ENCODE results near the gene CAMSAP1.

The CAMSAP1 gene

DNA sequence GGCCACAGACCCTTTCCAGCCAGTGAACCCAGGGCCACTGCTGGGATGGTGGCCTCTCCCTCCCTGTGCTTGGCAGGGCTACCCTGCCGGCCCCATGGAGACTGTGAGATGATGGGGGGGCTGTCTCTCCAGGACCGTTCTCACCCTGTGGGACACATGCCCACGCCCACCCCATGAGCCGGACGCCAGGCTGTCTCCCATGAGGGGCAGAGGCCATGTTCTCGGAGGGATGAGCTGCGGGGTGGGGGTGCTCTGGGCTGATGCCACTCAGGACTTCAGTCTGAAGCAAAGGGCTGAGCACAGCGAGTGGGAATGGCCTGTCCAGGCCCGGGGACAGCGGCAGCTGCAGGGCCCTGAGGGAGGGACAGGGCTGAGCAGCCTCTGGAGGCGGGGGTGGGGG, 116.5 kb downstream of the CAMSAP1 start:
- DNase-seq (ENCODE audit: low spot score): no peak

DNA sequence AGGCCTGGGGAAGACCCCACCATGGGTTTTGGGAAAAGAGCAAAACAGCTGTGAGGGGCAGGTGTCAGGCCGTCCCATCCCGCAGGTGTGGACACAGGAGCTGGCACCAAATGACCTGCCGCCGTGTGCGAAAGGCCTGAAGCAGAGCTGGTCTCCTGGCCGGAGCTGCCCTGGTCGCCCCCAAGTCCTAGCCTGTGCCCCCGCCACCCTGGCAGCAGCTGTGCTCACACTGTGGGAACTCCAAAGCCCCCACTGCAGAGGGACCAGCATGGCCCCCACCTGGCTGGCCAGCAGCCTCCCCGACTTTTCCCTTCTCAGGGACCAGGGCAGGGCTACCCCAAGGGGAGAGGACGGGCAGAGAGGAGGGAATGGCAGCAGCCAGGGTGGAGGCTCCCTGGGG, 117.0 kb downstream of the CAMSAP1 start:
- DNase-seq (ENCODE audit: low spot score): no peak

DNA sequence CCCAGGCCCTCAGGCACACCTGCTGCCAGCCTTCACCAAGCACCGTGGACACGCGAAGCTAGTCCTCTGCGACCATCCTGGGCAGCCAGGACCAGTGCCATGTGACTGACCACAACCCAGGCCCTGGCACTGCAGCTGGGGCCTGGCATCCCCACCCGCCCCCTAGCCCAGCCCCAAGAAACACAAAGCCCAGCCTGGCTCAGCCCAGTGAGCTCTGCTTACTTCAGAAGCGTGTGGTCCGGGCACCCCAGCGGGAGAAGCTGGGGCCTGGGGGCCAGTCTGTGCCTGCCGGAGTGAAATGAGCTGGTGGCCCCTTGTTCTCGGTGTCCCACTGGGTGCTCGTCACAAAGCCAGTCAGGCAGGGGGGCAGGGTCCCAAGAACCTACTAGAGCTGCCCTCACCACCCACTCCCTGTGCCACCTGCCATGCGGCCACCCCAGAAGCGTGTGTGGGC, 117.5 kb downstream of the CAMSAP1 start:
- no peak for DNase-seq (ENCODE audit: low spot score)

DNA sequence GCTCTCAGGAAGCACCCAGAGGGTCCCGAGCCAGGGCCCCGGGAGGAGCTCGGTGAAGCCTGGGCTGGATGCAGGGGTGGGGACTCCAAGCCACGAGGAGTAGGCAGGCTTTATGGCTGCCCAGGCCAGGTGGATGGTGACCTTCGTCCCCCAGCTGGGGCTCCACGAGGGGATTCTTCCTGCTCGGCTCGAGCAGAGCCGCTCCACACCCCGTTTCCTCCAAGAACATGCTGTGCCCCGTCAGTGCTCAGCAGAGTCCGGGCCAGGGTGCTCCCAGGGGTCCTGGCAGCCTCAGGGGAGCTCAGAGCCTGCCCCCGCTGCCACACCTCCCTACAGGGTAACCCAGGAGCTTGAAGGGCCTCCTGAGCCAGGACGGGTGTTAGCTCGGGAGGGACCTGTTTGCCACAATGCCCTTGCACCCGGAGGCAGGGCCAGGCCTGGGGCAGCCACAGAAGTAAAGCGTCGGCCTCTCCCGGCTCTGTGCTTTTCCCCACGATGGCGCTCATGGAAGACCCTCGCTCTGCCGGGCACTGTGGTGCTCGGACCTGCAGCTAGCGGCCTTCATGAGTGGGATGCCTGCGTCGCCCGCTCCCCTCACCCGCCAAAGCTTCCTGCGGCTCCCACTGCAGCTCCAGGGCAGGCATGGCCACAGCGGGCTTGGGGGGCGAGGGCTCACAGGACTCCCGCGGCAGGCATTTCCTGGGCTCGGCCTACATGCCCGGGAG, 118.6 kb downstream of the CAMSAP1 start:
- no peak for DNase-seq (ENCODE audit: low spot score)

DNA sequence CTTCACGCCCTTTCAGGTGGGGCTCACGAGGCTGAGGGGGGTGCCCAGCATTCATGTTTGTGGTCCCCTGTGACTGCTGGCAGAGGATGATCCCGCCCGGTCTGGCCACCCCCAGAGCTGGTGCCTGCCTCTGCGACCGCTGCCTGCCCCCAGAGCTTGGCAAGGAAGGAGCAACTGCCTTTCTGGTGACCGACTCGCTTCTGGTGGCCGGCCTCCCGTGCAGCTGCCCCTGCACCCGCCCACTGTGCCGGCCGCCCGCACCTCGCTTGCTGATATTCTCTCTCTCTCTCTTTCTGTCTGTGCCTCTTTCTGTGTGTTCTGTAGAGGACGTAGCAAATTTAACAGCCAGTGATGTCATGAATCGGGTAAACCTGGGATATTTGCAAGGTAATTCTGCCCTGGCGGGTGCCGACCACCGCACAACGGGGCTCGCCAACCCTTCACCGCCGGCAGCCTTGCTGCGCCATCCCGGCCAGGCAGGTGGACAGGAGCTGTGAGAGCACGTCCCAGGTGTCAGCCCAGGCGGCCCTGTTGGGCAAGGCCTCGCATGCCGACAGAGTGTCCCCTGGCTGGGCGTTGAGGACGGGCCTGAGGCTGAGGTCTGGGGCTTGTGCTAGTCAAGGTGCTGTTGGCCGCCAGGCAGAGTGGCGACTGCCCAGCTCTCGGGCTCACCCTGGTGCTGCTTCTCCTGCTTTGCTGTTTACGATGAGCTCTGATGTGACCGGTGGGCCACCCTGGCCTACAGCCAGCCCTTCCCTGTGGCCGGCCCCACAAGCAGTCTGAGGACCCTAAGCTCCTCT, 119.4 kb downstream of the CAMSAP1 start:
- DNase-seq (ENCODE audit: low spot score): no peak

DNA sequence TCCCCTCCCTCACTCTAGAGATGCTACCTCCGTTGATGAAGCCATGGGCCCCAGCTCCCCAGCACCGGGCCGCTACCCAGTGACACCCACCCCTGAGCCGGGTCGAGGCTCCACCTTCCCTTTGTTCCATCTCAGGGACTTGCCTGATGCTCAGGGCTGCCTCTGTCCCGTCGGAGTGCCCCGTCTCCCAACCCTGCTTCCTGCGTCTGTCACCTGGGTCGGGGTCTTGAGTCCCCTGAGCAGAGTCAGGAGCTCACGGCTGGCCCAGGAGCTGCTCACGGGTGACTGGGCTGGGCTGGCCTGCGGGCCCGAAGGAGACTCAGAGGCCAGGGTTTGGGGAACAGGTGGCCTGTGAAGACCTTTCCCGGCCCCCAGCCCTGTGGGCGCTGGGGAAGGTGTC, 120.0 kb downstream of the CAMSAP1 start:
- DNase-seq (ENCODE audit: low spot score): no peak

DNA sequence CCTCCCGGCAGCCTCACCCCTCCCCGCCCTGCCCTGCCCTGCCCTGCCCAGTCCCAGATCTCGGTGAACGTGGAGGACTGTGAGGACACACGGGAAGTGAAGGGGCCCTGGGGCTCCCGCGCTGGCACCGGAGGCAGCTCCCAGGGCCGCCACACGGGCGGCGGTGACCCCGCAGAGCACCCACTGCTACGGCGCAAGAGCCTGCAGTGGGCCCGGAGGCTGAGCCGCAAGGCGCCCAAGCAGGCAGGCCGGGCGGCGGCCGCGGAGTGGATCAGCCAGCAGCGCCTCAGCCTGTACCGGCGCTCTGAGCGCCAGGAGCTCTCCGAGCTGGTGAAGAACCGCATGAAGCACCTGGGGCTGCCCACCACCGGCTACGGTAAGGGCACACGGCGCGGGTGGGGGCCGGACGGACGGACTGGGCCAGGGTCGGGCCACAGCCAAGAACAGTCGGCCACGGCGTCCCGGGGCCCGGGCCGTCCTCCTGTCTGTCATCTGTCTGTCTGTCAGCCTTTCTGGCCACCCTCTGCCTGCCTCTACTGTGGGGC, 121.1 kb downstream of the CAMSAP1 start:
- no peak for DNase-seq (ENCODE audit: low spot score)

DNA sequence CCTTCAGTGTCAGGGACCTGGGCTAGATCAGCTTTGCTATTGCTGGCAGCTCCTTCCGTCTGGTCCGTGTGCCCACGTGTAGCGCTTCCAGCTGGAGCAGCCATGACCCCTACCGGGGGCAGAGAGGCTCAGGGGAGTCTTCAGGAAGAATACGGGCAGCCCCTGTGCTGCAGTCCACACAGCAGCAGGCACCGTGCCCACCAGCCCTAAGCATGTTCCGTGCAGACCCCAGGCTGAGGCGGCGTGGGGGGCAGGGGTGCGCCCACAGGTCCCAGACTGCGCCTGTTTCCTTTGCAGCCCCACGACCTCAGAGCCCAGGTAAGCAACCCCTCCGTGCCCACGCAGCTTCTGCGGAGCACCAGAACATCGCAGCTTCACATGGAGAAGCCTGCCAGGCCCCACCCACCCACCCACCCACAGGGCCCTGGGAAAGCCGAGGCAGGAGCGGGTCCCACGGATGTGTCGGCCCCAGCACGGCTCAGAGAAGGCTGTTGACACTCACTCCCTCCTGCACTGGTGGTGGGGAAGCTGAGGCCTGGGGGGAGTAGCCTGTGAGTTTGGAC, 122.3 kb downstream of the CAMSAP1 start:
- no peak for DNase-seq (ENCODE audit: low spot score)

DNA sequence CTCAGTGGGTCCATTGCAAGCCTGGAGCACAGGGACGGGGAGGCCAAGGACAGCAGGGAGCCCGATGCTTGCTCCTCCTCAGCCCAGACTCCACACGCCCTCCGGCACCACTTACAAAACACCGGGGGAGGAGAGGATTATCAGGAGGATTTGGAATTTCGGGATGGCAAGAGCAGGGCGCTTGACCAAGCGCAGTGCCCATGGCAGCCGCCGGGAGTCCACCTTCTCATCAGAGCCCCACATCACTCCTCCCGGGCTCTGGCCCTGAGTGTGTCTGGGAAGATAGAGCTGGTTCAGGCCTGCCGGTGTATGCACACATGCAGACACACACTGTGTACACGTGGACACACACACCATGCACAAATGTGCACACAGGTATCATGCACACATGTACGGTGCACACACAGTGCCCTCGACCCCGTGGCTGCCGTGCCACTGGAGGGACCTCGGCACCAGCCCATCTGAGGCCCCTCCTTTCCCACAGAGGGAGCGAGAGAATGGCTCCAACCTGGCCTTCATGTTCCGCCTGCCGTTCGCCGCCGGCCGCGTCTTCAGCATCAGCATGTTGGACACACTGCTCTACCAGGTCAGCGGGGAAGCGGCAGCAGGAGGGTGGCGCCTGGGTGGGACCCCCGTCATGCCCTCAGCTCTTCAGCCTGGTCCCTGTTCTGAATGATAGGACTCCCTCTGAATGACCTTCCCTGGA, 123.7 kb downstream of the CAMSAP1 start:
- DNase-seq (ENCODE audit: low spot score): no peak

DNA sequence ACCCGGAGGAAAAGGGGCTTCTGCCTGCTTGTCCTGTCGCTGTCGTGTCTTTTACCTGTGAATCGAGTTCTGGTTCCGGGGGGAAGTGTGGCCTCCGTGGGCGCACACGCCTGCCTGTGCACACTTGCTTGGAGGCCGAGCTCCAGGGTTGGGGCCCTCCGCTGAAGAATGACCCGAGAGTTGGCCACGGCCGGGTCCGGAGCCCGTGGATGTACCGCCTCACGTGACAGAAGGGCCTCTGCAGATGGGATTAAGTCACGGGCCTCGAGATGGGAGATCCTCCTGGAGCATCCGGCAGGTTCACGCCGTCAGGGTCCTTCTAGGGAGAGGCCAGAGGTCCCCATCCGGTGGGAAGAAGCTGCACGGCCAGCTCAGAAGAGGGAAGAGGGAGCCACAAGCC, 124.4 kb downstream of the CAMSAP1 start:
- DNase-seq (ENCODE audit: low spot score): no peak

DNA sequence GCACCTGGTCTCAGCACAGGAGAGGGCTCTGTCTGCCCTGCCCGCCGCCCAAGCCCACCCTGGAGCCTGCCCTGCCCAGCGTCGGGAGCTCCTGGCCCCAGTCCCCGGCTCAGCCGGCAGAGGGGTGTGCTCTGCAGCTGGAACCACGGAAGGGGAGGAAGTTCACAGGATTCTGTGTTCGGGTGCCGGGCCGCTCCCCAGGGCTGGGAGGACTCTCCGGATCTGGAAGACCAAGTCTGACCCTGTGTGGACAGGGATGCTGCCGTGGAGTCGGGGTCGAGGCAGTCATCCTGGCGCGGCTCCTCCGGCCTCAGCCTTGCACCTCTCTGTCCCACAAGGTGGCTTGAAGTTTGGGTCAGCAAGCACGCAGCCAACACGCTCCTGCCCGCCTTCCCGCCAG, 126.7 kb downstream of the CAMSAP1 start:
- DNase-seq (ENCODE audit: low spot score): no peak

DNA sequence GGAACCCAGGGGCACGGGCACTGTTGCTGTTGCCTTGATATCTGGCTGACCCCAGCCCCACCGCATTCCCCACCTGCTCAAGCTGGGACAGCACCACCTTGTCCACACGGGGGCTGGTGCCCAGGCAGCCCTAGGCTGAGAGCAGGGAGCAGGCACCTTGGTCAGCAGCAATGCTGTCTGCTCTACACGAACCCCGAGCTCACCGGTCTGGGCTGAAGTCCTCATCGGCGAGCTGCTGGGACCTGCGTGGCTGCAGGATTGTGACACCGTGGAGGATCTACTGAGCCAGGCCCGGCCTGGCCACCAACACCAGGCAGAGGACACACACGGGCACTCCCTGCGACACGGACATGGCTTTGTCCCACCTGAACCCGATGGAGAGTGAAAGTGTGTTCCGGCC, 127.3 kb downstream of the CAMSAP1 start:
- DNase-seq (ENCODE audit: low spot score): no peak

DNA sequence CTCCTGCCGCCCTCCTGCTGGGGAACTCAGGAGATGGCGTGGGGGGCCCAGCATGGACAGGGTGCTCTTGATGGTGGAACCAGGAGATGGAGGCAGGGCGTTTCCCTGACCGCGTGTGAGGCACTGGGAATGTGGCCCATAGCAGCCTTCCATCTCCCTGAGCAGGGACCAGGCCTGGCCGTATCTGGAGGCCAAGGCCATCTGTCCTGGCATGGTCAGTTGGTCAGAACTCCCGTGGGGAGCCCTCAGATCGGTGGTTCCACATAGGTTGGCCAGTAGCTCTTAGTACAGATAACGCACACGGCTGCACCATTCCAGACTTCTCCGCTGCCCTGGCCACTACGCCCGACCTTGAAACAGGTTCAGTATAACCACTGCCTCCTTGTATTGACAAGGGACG, 127.8 kb downstream of the CAMSAP1 start:
- DNase-seq (ENCODE audit: low spot score): no peak

DNA sequence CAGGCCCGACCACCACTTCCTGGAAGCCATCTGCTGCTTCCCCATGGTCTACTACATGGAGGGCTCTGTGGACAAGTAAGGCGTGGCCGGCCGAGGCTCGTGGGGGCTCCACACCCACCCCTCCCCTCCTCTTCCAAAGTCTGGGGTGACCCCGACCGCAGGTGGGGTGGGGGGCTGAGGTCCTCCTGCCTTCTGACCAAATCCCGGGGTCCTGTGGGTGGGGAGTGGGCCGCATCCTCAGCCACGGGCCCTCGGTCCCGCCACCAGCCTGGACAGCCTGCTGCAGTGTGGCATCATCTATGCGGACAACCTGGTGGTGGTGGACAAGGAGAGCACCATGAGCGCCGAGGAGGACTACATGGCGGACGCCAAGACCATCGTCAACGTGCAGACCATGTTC, 128.9 kb downstream of the CAMSAP1 start:
- no peak for DNase-seq (ENCODE audit: low spot score)

DNA sequence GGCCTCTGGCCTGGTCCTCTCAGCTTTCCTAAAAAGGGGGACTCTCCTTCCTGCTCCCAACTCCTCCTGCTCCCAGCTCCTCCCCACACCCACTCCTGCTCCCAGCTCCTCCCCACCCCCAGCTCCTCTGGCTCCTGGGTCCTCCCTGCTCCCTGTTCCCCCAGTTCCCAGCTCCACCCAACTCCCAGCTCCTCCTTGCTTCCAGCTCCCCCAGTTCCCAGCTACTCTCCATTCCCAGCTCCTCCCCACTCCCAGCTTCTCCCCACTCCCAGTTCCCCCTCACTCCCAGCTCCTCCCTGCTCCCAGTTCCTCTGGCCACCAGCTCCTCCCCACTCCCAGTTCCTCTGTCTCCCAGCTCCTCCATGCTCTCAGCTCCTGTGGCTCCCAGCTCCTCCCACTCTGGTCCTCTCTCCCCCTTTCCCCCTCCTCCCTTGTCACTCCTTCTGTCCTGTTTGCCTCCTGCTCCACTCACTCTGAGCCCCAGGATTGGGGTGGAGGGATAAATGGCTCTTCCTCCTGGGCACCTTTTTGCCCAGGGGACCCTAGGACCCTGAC, 129.6 kb downstream of the CAMSAP1 start:
- DNase-seq (ENCODE audit: low spot score): no peak

DNA sequence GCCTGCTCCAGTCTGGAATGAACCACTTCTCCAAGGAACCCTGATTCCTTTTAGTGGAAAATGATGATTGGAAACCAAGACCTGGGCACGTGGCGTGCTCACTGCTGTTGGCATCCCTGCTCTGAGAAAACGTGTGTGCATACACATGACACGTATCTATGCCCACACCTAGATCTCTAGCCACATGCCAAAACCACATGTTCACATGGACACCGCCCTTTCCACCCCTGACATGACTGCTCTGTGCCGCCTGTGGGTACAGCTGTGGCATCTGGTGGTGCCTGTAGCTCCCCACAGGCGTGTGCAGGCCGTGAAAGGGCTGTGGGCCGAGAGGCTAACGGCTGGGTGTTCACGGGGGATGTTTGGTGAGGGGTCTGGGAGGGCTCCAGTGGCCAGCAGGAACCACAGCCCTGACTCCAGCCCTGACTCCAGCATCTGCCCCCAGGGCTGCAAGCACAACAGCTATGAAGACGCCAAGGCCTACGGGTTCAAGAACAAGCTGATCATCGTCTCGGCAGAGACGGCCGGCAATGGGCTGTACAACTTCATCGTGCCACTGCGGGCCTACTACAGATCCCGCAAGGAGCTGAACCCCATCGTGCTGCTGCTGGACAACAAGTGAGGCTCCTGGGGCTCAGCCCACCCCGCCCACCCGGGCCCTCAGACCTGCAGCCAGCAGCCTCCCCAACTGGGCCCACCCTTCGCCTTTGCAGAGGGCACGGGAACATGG, 130.3 kb downstream of the CAMSAP1 start:
- no peak for DNase-seq (ENCODE audit: low spot score)

DNA sequence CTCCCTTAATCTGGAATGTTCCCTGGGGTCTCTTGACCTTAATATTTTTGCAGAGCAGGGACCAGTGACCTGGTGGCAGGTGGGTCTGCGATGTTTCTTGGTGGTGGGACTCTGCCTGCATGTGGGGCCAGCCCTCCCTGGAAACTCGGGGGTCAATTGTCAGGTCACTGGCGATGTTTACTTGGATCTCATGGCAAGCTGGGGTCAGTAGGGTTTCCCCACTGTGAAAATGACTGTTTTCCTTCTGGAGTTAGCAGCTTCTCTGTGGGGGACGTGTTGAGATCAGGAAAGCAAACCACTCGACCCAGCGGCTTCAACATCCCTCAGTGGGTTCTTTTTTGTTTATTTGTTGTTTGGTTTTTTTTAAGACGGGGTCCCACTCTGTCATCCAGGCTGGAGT, 131.4 kb downstream of the CAMSAP1 start:
- DNase-seq (ENCODE audit: low spot score): no peak

DNA sequence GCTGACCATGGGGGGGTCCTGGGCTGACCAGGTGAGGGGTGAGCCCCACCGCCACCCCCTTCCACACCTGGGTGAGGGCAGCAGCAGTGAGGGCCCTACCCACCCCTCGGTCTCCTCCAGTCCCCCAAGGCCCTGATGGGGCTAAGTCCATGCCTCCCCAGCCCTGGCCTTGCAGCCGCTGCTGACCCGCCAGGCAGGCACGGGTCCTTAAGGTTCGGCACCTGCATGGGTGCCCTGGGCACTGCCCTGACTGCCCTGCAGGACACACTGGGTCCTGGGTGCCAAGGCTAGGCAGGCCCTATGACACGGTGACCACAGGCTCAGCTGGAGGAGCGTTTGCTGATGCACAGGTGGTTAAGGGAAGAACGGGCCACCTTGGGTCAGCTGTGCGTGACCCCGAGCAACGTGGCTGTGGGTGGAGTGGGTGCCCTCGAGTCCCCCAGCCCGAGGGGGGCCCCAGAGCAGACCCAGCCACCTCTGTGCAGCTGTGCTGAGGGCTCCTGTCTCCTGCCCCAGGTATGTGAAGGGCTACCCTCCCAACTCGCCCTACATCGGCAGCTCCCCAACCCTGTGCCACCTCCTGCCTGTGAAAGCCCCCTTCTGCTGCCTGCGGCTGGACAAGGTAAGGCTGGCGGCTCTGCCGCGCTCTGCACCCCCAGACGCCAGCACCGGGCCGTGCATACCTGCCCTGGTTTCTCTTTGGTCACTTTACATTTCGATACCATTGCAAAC, 132.4 kb downstream of the CAMSAP1 start:
- no peak for DNase-seq (ENCODE audit: low spot score)

DNA sequence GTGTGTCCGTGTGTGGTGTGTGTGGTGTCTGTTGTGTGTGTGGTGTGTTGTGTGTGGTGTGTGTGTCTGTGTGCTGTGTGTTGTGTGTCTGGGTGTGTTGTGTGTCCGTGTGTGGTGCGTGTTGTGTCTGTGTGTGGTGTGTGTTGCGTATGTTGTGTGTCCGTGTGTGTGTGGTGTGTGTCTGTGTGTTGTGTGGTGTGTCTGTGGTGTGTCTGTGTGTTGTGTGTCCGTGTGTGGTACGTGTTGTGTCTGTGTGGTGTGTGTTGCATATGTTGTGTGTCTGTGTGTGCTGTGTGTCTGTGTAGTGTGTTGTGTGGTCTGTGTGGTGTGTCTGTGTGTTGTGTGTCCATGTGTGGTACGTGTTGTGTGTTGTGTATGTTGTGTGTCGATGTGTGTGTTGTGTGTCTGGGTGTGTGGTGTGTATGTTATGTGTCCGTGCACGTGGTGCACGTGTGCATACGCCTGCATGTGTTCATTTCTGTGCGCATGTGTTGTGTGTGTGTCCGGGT, 133.1 kb downstream of the CAMSAP1 start:
- DNase-seq (ENCODE audit: low spot score): no peak

DNA sequence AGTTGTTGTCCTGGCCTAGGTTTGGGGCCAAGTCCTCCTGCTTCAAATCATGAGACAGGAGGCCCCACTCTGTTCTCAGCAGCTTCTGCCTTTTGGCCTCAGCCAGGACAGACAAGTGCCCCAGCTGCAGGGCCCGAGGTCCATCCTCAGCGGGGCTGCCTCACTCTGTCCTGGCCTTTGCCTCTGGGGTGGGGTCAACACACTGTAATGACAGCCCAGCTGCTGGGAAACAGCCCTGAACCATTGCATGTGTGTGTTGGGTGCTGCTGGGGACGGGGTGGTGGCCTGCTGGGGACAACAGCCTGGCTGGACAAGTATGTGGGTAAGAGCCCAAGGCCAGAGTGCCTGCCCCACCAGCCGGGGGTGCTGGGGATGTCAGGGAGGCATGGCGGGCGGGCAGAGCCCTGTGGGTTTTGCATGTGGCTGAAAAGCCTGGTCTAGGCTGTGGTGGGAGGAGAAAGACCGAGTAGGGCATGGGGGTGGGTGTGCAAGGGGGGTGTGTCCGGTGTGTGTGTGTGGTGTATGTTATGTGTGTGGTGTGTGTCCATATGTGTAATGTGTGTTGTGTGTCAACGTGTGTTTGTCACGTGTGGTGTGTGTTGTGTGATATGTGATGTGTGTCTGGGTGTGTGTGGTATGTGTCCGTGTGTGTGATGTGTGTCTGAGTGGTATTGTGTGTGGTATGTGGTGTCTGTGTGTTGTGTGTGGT, 133.7 kb downstream of the CAMSAP1 start:
- no peak for DNase-seq (ENCODE audit: low spot score)
